IMR-90 (cell line): ENCODE results near the gene TSR3. TPM values are rescaled to one million over a fixed set of nuclear protein-coding genes. Genes with fewer than 3 reads are reported as not detected.

Source experiments
- ATAC-seq: fragments of 200-7000 bp; cut with Tn5 transposase; 2 replicates; pipeline ENCODE4 v1.9.1; 2020; ENCODE audit warnings: low read depth, mild to moderate bottlenecking, moderate library complexity
- BruUV-seq: library from RNA; stranded (reverse); fragments of 400-500 nt; replicated peaks from 2 replicates; lab custom pipeline; 2021; lab: Mats Ljungman, UMichigan
- CTCF ChIA-PET: fragments of 300-600 bp; formaldehyde crosslinking; extraction: SDS; loops from one replicate; lab custom pipeline; 2021; ENCODE audit warnings: antibody characterized with exemption; lab: Yijun Ruan, JAX
- POLR2A ChIA-PET: fragments of 300-600 bp; sonication (Branson Sonifier 250); formaldehyde crosslinking; loops from one replicate; lab custom pipeline; 2022; ENCODE audit warnings: antibody characterized with exemption; ENCODE audit not compliant: unreplicated experiment; lab: Charles Lee
- DNase-seq: peaks from one replicate; pipeline ENCODE4 v3.0.0; 2013
- H2AFZ ChIP-seq: replicated peaks from 2 replicates; pipeline ENCODE3; 2013; ENCODE audit warnings: low read length, mild to moderate bottlenecking; ENCODE audit not compliant: poor library complexity
- H2AK5ac ChIP-seq: 2 replicates; pipeline ENCODE4 v1.6.1; 2013; ENCODE audit warnings: low read depth, low read length, inconsistent platforms
- H2AK9ac ChIP-seq: replicated peaks from 2 replicates; pipeline ENCODE3; 2013; ENCODE audit warnings: mild to moderate bottlenecking, low read depth, low read length, moderate library complexity; ENCODE audit not compliant: poor library complexity
- H2BK120ac ChIP-seq: 2 replicates; pipeline ENCODE4 v1.6.1; 2013; ENCODE audit warnings: low read depth, low read length, inconsistent platforms
- H2BK15ac ChIP-seq: 3 replicates; pipeline ENCODE4 v1.6.1; 2013; ENCODE audit warnings: low read depth, low read length, inconsistent platforms
- H2BK20ac ChIP-seq: 2 replicates; pipeline ENCODE4 v1.6.1; 2013; ENCODE audit warnings: low read depth, mild to moderate bottlenecking, inconsistent platforms, low read length, moderate library complexity
- H2BK5ac ChIP-seq: 2 replicates; pipeline ENCODE4 v1.6.1; 2013; ENCODE audit warnings: mild to moderate bottlenecking, low read depth, low read length, inconsistent platforms; ENCODE audit not compliant: poor library complexity, severe bottlenecking
- H3K14ac ChIP-seq: replicated peaks from 2 replicates; pipeline ENCODE4 v1.6.1; 2013; ENCODE audit warnings: low read depth, low read length, inconsistent platforms
- H3K18ac ChIP-seq: 2 replicates; pipeline ENCODE4 v1.6.1; 2013; ENCODE audit warnings: low read depth, low read length, control low read depth
- H3K23ac ChIP-seq: 2 replicates; pipeline ENCODE4 v1.6.1; 2013; ENCODE audit warnings: low read depth, low read length, inconsistent platforms
- H3K27ac ChIP-seq: 2 replicates; pipeline ENCODE4 v1.5.1; 2013; ENCODE audit warnings: mild to moderate bottlenecking, control low read depth, low read length; ENCODE audit not compliant: insufficient read depth
- H3K27me3 ChIP-seq: 2 replicates; pipeline ENCODE4 v1.6.1; 2013; ENCODE audit warnings: low read length; ENCODE audit not compliant: control insufficient read depth, insufficient read depth
- H3K36me3 ChIP-seq: 2 replicates; pipeline ENCODE4 v1.6.1; 2013; ENCODE audit warnings: low read length, mixed read lengths; ENCODE audit not compliant: control insufficient read depth, insufficient read depth
- H3K4ac ChIP-seq: 2 replicates; pipeline ENCODE4 v1.6.1; 2013; ENCODE audit warnings: low read depth, low read length, inconsistent platforms
- H3K4me1 ChIP-seq: 2 replicates; pipeline ENCODE4 v1.6.1; 2013; ENCODE audit warnings: low read length, mixed read lengths; ENCODE audit not compliant: control insufficient read depth, insufficient read depth
- H3K4me2 ChIP-seq: 2 replicates; pipeline ENCODE4 v1.6.1; 2013; ENCODE audit warnings: low read depth, mild to moderate bottlenecking, control low read depth, low read length, moderate library complexity
- H3K4me3 ChIP-seq: 2 replicates; pipeline ENCODE4 v1.5.1; 2013; ENCODE audit warnings: low read depth, mild to moderate bottlenecking, control low read depth, low read length, moderate library complexity; ENCODE audit not compliant: insufficient read depth
- H3K56ac ChIP-seq: 2 replicates; pipeline ENCODE4 v1.6.1; 2013; ENCODE audit warnings: low read length, inconsistent platforms; ENCODE audit not compliant: insufficient read depth; ENCODE audit errors: extremely low read depth
- H3K79me1 ChIP-seq, 2 experiments: 2 replicates each; pipeline ENCODE4 v1.6.1; 2013; ENCODE audit warnings: low read length in 2 of 2, inconsistent platforms in 1 of 2, low read depth in 1 of 2
- H3K9ac ChIP-seq: 2 replicates; pipeline ENCODE4 v1.6.1; 2013; ENCODE audit warnings: low read depth, low read length, control low read depth
- H3K9me1 ChIP-seq: 2 replicates; pipeline ENCODE4 v1.6.1; 2013; ENCODE audit warnings: low read length, inconsistent platforms; ENCODE audit not compliant: insufficient read depth
- H3K9me3 ChIP-seq: 2 replicates; pipeline ENCODE4 v1.6.1; 2013; ENCODE audit warnings: low read length; ENCODE audit not compliant: control insufficient read depth, insufficient read depth
- H4K20me1 ChIP-seq: 2 replicates; pipeline ENCODE4 v1.6.1; 2013; ENCODE audit warnings: low read length, inconsistent platforms; ENCODE audit not compliant: insufficient read depth
- H4K5ac ChIP-seq: 2 replicates; pipeline ENCODE4 v1.6.1; 2013; ENCODE audit warnings: mild to moderate bottlenecking, low read depth, low read length, control low read depth
- H4K8ac ChIP-seq, 2 experiments: 2 replicates each; pipeline ENCODE4 v1.6.1; 2013; ENCODE audit warnings: low read depth in 2 of 2, low read length in 2 of 2, control low read depth in 1 of 2, inconsistent platforms in 1 of 2
- H4K91ac ChIP-seq: 2 replicates; pipeline ENCODE4 v1.6.1; 2013; ENCODE audit warnings: low read depth, low read length, inconsistent platforms; ENCODE audit not compliant: insufficient read depth
- CTCF ChIP-seq: conservative IDR thresholded peaks from 2 replicates; pipeline ENCODE4 v1.5.1; 2012; ENCODE audit warnings: mild to moderate bottlenecking, low read depth, low read length, improper control_type of control experiment
- ELK1 ChIP-seq: fragments of 150-350 bp; IDR thresholded peaks from 2 replicates; pipeline ENCODE4 v1.6.1; 2016; ENCODE audit warnings: low read depth, mild to moderate bottlenecking, low read length, moderate library complexity, borderline replicate concordance
- FOS ChIP-seq: fragments of 150-350 bp; IDR thresholded peaks from 2 replicates; pipeline ENCODE4 v1.6.1; 2016; ENCODE audit warnings: low read depth, low read length
- MAFK ChIP-seq: IDR thresholded peaks from 2 replicates; pipeline ENCODE4 v1.6.1; 2012; ENCODE audit warnings: low read depth, low read length, improper control_type of control experiment
- MAZ ChIP-seq: IDR thresholded peaks from 2 replicates; pipeline ENCODE4 v1.6.1; 2012; ENCODE audit warnings: low read depth, mild to moderate bottlenecking, low read length, improper control_type of control experiment, moderate library complexity, borderline replicate concordance
- MXI1 ChIP-seq: IDR thresholded peaks from 2 replicates; pipeline ENCODE4 v1.6.1; 2012; ENCODE audit warnings: low read depth, mild to moderate bottlenecking, low read length, moderate library complexity, borderline replicate concordance
- POLR2A ChIP-seq: IDR thresholded peaks from 2 replicates; pipeline ENCODE4 v1.6.1; 2012; ENCODE audit warnings: mild to moderate bottlenecking, low read depth, low read length
- RAD21 ChIP-seq: IDR thresholded peaks from 2 replicates; pipeline ENCODE4 v1.6.1; 2012; ENCODE audit warnings: low read length, improper control_type of control experiment
- RFX5 ChIP-seq: IDR thresholded peaks from 2 replicates; pipeline ENCODE4 v1.8.0; 2012; ENCODE audit warnings: low read depth, mild to moderate bottlenecking, low read length, moderate library complexity
- SMC3 ChIP-seq: fragments of 150-350 bp; IDR thresholded peaks from 2 replicates; pipeline ENCODE4 v1.6.1; 2016; ENCODE audit warnings: low read depth, mild to moderate bottlenecking, antibody characterized with exemption, low read length, moderate library complexity
- WGBS, 2 experiments: methylation state at CpG; one replicate each; pipeline versions ENCODE4 v1.1.5 to v1.1.7; 2013; ENCODE audit warnings: missing lambda C conversion rate in 2 of 2; ENCODE audit not compliant: insufficient read length in 1 of 2; ENCODE audit errors: extremely low coverage in 2 of 2; 5-methylcytosine and 5-hydroxymethylcytosine counted together
- dilution Hi-C: fragments of 300-500 bp; cut with HindIII; formaldehyde crosslinking; loops from one replicate; pipeline ENCODE4 v1.14.3; 2018; ENCODE audit warnings: low sequenced_read_pairs; ENCODE audit not compliant: unreplicated experiment
- in situ Hi-C: fragments of 300-500 bp; cut with MboI; formaldehyde crosslinking; loops from 3 replicates; pipeline ENCODE4 v1.14.3; 2019; ENCODE audit warnings: low sequenced_read_pairs, inconsistent platforms, mixed read lengths
- intact Hi-C: fragments of 100-400 bp; cut with micrococcal nuclease; formaldehyde crosslinking; loops from 2 replicates; pipeline ENCODE4 v1.10.0; 2022
- polyA plus RNA-seq, 3 experiments: library from polyadenylated mRNA; depleted of rRNA; stranded (reverse); fragments of >200 nt; gene quantifications; 2 replicates each; pipeline ENCODE4 v1.2.3, GENCODE V29; 2012; ENCODE audit warnings: low replicate concordance in 1 of 3
- total RNA-seq: library from RNA; depleted of rRNA; stranded (reverse); fragments of >200 nt; gene quantifications from 2 replicates; pipeline ENCODE4 v1.2.3, GENCODE V29; 2012

TSR3 gene
- total and polyA plus RNA-seq, 2 of the 4 experiments (the other 2 are of a cell fraction): 38.0 to 52.9 TPM

GRCh38 chr16:1395444-1396031 lies 43.9 kb upstream of the TSR3 start:
- H4K20me1 ChIP-seq: no peaks in the 10 kb centered on the region
- H2BK20ac ChIP-seq: no peak overlapping the region
- H3K79me1 ChIP-seq: no peaks in the 10 kb centered on the region
- no peak overlapping the region for H3K9ac ChIP-seq
- no peak overlapping the region for H2AFZ ChIP-seq
- no peak overlapping the region for H4K5ac ChIP-seq
- no peak overlapping the region for H3K27ac ChIP-seq
- dilution Hi-C loops: no loop called here
- no peak overlapping the region for H3K18ac ChIP-seq
- H2BK5ac ChIP-seq: no peak overlapping the region
- DNase-seq: no peak
- no peak overlapping the region for H2BK120ac ChIP-seq
- POLR2A ChIA-PET: no interaction called here
- no peak overlapping the region for H3K23ac ChIP-seq
- H3K9me1 ChIP-seq: no peaks in the 10 kb centered on the region
- peaks cover 35% of the 10 kb centered on the region for H3K36me3 ChIP-seq
- TF ChIP-seq CTCF (no peak), SMC3 (no peak), MXI1 (no peak), MAZ (no peak), FOS (no peak), MAFK (no peak), RFX5 (no peak), ELK1 (no peak), RAD21 (no peak), POLR2A (no peak)
- H2AK9ac ChIP-seq: no peak overlapping the region
- no peaks in the 10 kb centered on the region for H3K27me3 ChIP-seq
- H4K91ac ChIP-seq: no peak overlapping the region
- H3K9me3 ChIP-seq: no peaks in the 10 kb centered on the region
- no peak overlapping the region for H3K4me2 ChIP-seq
- H3K14ac ChIP-seq: no peak overlapping the region
- H2AK5ac ChIP-seq: no peak overlapping the region
- ATAC-seq: no peak
- no peak overlapping the region for H3K4ac ChIP-seq
- H3K56ac ChIP-seq: no peak overlapping the region
- no peaks in the 10 kb centered on the region for H3K4me1 ChIP-seq
- H2BK15ac ChIP-seq: no peak overlapping the region
- WGBS, 2 experiments: 90% methylated on average over 5 of the region's 22 CpGs; no CpG with 5 or more reads in 1 of the 2 experiments
- in situ Hi-C loops: no loop called here
- intact Hi-C loops: no loop called here
- H3K4me3 ChIP-seq: no peak overlapping the region
- CTCF ChIA-PET: no interaction called here
- no TSS peak for BruUV-seq
- H4K8ac ChIP-seq: no peak overlapping the region
